SU-DHL-6 (cell line): Measurements from ENCODE around the gene AMY1A.
A peak's percentile ranks its signal among the peaks of the same experiment; 100 is the strongest.
"Not testable (repeated sequence)": the region's sequence is repeated elsewhere in the genome, so short reads cannot be mapped to it uniquely, and the experiment has no call there.

Source experiments
- H2AFZ ChIP-seq: fragments of 200-600 bp; sonication (generic); 2 replicates; pipeline ENCODE4 v1.6.1; 2014; ENCODE audit warnings: low read depth, mild to moderate bottlenecking, moderate library complexity, mixed read lengths, antibody characterized with exemption, low read length; ENCODE audit not compliant: severe bottlenecking
- H3F3A ChIP-seq: fragments of 200-600 bp; shearing (Covaris generic); 2 replicates; pipeline ENCODE4 v1.6.0; 2016; ENCODE audit warnings: antibody characterized with exemption, mild to moderate bottlenecking; ENCODE audit not compliant: insufficient read depth
- H3K27ac ChIP-seq: fragments of 200-600 bp; sonication (generic); 2 replicates; pipeline ENCODE4 v1.5.1; 2016; ENCODE audit warnings: low read depth, mild to moderate bottlenecking, low read length, moderate library complexity, mixed read lengths
- H3K27me3 ChIP-seq: fragments of 200-600 bp; sonication (generic), shearing (Covaris generic); 2 replicates; pipeline ENCODE4 v1.6.0; 2014; ENCODE audit warnings: mild to moderate bottlenecking, low read length
- H3K36me3 ChIP-seq: fragments of 200-600 bp; sonication (generic); 2 replicates; pipeline ENCODE4 v1.6.1; 2014; ENCODE audit warnings: mild to moderate bottlenecking, low read length, mixed read lengths
- H3K4me2 ChIP-seq: fragments of 300-600, 200-600 bp; shearing (Covaris generic), sonication (generic); 2 replicates; pipeline ENCODE4 v1.6.0; 2014; ENCODE audit warnings: low read length, low read depth, mild to moderate bottlenecking; ENCODE audit not compliant: poor library complexity, severe bottlenecking
- H3K4me3 ChIP-seq: fragments of 200-600 bp; sonication (generic); 2 replicates; pipeline ENCODE4 v1.5.1; 2014; ENCODE audit warnings: antibody characterized with exemption, low read length, mild to moderate bottlenecking, mixed read lengths; ENCODE audit not compliant: insufficient read depth, poor library complexity, severe bottlenecking
- H3K79me2 ChIP-seq: fragments of 200-600 bp; sonication (generic); 2 replicates; pipeline ENCODE4 v1.6.1; 2014; ENCODE audit warnings: mild to moderate bottlenecking, low read length, moderate library complexity; ENCODE audit not compliant: insufficient read depth
- H3K9ac ChIP-seq: fragments of 200-600 bp; sonication (generic); 2 replicates; pipeline ENCODE4 v1.7.0; 2014; ENCODE audit warnings: mild to moderate bottlenecking, low read length
- H3K9me2 ChIP-seq: fragments of 200-600 bp; sonication (generic); replicated peaks from 2 replicates; pipeline ENCODE4 v1.6.1; 2014; ENCODE audit warnings: low read length; ENCODE audit not compliant: insufficient read depth
- H3K9me3 ChIP-seq: fragments of 200-600 bp; sonication (generic); 2 replicates; pipeline ENCODE4 v1.6.1; 2014; ENCODE audit warnings: low read length, mixed read lengths; ENCODE audit not compliant: insufficient read depth
- H4K20me1 ChIP-seq: fragments of 200-600 bp; sonication (generic); 2 replicates; pipeline ENCODE4 v1.6.1; 2014; ENCODE audit warnings: low read depth, mild to moderate bottlenecking, antibody characterized with exemption, low read length, moderate library complexity, mixed read lengths
- EZH2phosphoT487 ChIP-seq: fragments of 200-600 bp; sonication (generic), shearing (Covaris generic); conservative IDR thresholded peaks from 2 replicates; pipeline ENCODE4 v1.6.1; 2018; ENCODE audit warnings: mild to moderate bottlenecking, antibody characterized with exemption, low read length, moderate library complexity, mixed read lengths
- TF ChIP-seq, protein P1 (sequence below): fragments of 200-600 bp; sonication (generic); IDR thresholded peaks from one replicate; pipeline ENCODE4 v1.5.1; 2017; ENCODE audit warnings: antibody characterized with exemption, mild to moderate bottlenecking, low read length, moderate library complexity; ENCODE audit not compliant: insufficient read depth, poor library complexity, severe bottlenecking

The AMY1A gene

DNA sequence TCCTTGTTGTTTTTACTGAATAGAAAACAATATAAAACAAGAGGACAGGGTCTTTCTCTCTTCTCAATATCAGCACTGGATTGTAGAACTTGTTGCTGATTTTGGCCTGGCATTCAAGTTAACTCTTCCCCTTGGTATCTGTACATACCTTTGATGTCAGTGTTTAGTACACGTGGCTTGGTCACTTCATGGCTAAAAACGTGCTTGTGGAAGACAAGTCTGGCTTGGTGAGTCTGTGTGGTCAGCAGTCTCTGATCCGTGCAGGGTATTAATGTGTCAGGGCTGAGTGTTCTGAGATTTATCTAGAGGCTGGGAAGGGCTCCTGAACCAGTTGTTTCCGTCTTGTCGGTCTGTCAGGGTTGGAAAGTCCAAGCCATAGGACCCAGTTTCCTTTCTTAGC lies at the start of gene AMY1A:
TSS of gene AMY1A (plus strand) at position 301 of the 400 bp plus-strand sequence. CDS start 571 bp downstream, outside the sequence.
- not testable (repeated sequence) for H2AFZ ChIP-seq, H3K4me3 ChIP-seq, H4K20me1 ChIP-seq, H3K27me3 ChIP-seq, H3K9me2 ChIP-seq, H3K36me3 ChIP-seq, H3K79me2 ChIP-seq, H3F3A ChIP-seq, H3K4me2 ChIP-seq, H3K9me3 ChIP-seq, H3K9ac ChIP-seq, H3K27ac ChIP-seq

DNA sequence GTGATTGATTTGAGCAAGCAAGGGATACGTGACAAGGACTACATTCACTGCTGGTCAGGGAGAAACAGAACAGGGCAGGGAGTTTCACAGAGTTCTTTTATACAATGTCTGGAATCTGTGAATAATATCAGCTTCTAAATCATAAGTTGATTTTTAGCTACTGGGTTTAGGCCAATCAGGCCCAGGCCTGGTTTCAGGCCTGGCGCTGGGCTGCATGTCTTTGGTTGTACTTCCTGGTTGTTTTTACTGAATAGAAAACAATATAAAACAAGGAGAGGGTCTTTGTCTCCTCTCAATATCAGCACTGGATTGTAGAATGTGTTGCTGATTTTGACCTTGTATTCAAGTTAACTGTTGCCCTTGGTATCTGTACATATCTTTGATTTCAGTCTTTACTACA lies 39.2 kb upstream of the AMY1A start:
- Histone ChIP-seq H3K9me3 (no peaks in the 10 kb centered on the region), H3K9me2 (no peaks in the 10 kb centered on the region), H4K20me1 (no peaks in the 10 kb centered on the region), H3K36me3 (no peaks in the 10 kb centered on the region), H3K79me2 (no peaks in the 10 kb centered on the region), H3F3A (no peaks in the 10 kb centered on the region), H3K27me3 (no peaks in the 10 kb centered on the region), H3K4me2 (no peak overlapping the region), H2AFZ (peak overlapping the region; percentile 41), H3K27ac (no peak overlapping the region), H3K9ac (no peak overlapping the region), H3K4me3 (no peak overlapping the region)
- TF ChIP-seq, protein P1, sequence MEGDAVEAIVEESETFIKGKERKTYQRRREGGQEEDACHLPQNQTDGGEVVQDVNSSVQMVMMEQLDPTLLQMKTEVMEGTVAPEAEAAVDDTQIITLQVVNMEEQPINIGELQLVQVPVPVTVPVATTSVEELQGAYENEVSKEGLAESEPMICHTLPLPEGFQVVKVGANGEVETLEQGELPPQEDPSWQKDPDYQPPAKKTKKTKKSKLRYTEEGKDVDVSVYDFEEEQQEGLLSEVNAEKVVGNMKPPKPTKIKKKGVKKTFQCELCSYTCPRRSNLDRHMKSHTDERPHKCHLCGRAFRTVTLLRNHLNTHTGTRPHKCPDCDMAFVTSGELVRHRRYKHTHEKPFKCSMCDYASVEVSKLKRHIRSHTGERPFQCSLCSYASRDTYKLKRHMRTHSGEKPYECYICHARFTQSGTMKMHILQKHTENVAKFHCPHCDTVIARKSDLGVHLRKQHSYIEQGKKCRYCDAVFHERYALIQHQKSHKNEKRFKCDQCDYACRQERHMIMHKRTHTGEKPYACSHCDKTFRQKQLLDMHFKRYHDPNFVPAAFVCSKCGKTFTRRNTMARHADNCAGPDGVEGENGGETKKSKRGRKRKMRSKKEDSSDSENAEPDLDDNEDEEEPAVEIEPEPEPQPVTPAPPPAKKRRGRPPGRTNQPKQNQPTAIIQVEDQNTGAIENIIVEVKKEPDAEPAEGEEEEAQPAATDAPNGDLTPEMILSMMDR, result no peak
- no peak for TF ChIP-seq EZH2phosphoT487

DNA sequence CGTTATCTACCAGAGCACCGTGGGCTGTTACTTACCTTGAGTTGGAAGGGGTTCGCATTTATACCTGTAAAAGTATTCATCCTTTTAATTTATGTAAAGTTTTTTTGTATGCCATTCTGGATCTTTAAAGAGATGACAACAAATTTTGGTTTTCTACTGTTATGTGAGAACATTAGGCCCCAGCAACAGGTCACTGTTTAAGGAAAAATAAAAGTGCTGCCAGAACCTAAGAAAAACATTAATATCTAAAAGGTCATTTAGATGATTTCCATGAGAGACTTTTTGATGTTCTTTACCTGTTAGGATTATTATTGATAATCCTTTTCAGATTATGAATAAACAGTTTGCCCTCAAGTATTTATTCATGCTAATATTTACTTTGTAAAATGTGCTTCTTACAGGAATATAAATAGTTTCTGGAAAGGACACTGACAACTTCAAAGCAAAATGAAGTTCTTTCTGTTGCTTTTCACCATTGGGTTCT lies 38.5 kb upstream of the AMY1A start, which contains the start of gene AMY2A:
TSS of gene AMY2A (plus strand) at position 434 of the 484 bp plus-strand sequence. CDS start at position 448, 14 bp downstream.
- H2AFZ ChIP-seq, result peak within 1 kb of the TSS; percentile 41
- H3K9me3 ChIP-seq, H3K9me2 ChIP-seq, H3K27me3 ChIP-seq, H3K4me3 ChIP-seq, H3K27ac ChIP-seq, H3F3A ChIP-seq, H3K79me2 ChIP-seq, H3K36me3 ChIP-seq, H3K4me2 ChIP-seq, H4K20me1 ChIP-seq, H3K9ac ChIP-seq: not testable (repeated sequence)

DNA sequence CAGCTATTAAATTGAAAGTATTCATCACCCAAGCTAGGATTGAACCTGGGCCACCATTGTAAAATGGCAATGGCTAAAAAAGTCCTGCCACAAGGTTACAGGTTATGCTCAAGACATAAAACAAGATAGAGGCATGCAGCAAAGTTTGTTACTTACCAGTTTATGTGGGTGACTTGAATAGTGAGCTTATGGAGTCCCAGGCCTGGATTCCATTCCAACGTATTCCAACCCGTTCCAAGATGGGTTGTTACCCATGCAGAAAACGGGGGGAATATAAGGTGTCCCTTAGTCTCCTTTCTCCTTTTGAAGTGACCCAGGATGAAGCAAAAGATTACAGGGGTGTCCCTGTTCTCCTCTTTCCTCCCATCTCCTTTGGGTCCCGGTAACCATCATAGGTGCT lies 28.1 kb upstream of the AMY1A start:
- not testable (repeated sequence) for H3K36me3 ChIP-seq, H3K9me2 ChIP-seq, H4K20me1 ChIP-seq, H3K27me3 ChIP-seq, H3K27ac ChIP-seq, H3F3A ChIP-seq, H3K4me3 ChIP-seq, H3K9me3 ChIP-seq, H2AFZ ChIP-seq, H3K4me2 ChIP-seq, H3K79me2 ChIP-seq, H3K9ac ChIP-seq

DNA sequence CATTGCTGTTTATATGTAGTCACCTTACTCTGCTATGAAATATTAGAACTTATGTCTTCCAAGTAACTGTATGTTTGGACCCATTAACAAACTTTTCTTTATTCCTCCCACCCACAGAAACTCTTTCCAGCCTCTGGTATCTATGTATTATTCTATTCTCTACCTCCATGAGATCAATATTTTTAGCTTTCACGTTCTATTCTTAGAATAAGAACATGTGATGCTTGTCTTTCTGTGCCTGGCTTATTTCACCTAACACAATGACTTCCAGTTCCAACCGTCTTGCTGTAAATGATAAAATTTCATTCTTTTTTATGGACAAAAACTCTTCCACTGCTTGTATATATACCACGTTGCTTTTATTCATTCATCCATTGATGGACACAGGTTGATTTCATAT lies 14.4 kb upstream of the AMY1A start:
- H3F3A ChIP-seq, H3K9me3 ChIP-seq: not testable (repeated sequence)

DNA sequence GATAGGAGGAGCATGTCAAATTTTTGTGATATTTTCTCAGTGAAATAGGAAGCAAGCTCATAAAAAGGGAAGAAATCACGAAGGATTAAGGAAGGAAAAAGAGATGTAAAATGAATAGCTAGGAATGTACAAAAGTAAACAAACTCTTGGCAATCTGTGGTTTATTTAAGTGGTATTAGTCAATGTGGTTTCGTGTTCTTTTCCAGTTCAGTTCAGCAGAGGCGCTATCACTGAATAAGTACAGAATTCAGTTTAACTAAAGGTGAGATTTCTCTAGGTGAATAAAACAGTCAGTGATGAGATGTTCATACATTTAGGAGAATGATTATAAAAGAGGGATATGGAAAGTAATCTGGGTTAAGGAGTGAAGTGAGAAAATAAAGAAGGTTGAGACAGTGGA lies 11.7 kb upstream of the AMY1A start:
- H3K9ac ChIP-seq, H3K36me3 ChIP-seq, H2AFZ ChIP-seq, H3K9me2 ChIP-seq, H3K27me3 ChIP-seq, H3K4me2 ChIP-seq, H3K4me3 ChIP-seq, H3F3A ChIP-seq, H3K9me3 ChIP-seq, H4K20me1 ChIP-seq, H3K27ac ChIP-seq, H3K79me2 ChIP-seq: not testable (repeated sequence)

More for the DNA sequence above, 14.4 kb upstream of the AMY1A start:
- H3K27me3 ChIP-seq, H3K4me2 ChIP-seq, H3K9ac ChIP-seq, H3K4me3 ChIP-seq, H4K20me1 ChIP-seq, H2AFZ ChIP-seq, H3K36me3 ChIP-seq, H3K27ac ChIP-seq, H3K9me2 ChIP-seq, H3K79me2 ChIP-seq: not testable (repeated sequence)

DNA sequence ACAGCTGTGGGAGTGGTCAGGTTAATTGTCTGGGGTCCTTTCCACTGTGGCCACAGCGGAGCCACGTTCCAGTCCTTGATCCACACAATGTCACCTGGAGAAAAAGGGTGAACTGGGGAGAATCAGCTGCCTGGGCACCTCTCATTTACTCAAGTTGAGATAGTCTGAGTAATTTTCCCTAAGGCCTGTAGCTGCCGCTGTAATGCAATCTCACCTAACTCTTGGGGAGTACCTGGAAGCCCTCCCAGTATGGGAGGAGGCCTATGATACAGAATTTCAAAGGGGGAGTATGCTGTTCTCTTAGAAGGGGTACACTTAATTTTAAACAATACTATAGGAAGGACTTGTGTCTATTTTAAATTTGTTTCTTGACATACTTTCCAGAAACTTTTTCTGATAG lies 5.3 kb upstream of the AMY1A start:
- H3K79me2 ChIP-seq, H3K9me2 ChIP-seq, H3K9me3 ChIP-seq, H3K4me3 ChIP-seq, H3K27me3 ChIP-seq, H4K20me1 ChIP-seq, H3F3A ChIP-seq, H3K36me3 ChIP-seq, H3K27ac ChIP-seq, H2AFZ ChIP-seq, H3K9ac ChIP-seq, H3K4me2 ChIP-seq: not testable (repeated sequence)
